D721Med (cell line): Measurements from ENCODE around the gene ZW10.

ENCODE experiments used
- DNase-seq: peaks from one replicate; pipeline ENCODE4 v3.0.0; 2011; ENCODE audit warnings: low spot score; ENCODE audit not compliant: insufficient read length
- FAIRE-seq: peaks from 2 replicates; lab custom pipeline; 2011; peaks lifted over from hg19 to GRCh38; lab: Jason Lieb, UNC
- CTCF ChIP-seq: IDR thresholded peaks from 2 replicates; pipeline ENCODE4 v1.5.1; 2012; ENCODE audit warnings: mild to moderate bottlenecking, control low read depth; ENCODE audit not compliant: insufficient read depth; ENCODE audit errors: missing control alignments

Gene ZW10

GRCh38 chr11:113697756-113698407 lies 75.6 kb downstream of the ZW10 start:
- no peak for TF ChIP-seq CTCF
- no peak for DNase-seq
- FAIRE-seq: no peak

GRCh38 chr11:113697111-113697510 lies 76.4 kb downstream of the ZW10 start:
- no peak for FAIRE-seq
- no peak for TF ChIP-seq CTCF
- DNase-seq: no peak

GRCh38 chr11:113695207-113695606 lies 78.3 kb downstream of the ZW10 start:
- DNase-seq (no peak), FAIRE-seq (no peak)
- no peak for TF ChIP-seq CTCF

DNA sequence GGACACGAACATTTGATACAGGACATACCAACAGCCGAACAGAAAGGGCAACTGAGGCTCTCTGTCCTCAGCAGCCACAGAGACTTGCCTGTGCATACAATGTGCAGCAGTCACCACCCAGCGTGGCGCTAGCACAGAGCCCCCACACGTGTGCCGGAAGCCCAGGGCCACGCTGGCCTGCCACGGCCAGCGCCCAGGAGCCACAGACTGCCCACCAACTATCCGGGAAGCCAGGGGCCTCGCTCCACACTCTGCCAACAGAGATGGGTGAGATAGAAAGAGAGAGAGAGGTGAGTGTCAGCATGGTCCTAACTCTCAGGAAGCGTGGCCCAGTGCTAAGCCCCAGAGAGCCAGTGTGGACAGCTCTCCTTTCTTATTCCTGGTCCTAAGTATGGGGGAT lies 79.1 kb downstream of the ZW10 start:
- DNase-seq (no peak), FAIRE-seq (no peak)
- no peak for TF ChIP-seq CTCF

DNA sequence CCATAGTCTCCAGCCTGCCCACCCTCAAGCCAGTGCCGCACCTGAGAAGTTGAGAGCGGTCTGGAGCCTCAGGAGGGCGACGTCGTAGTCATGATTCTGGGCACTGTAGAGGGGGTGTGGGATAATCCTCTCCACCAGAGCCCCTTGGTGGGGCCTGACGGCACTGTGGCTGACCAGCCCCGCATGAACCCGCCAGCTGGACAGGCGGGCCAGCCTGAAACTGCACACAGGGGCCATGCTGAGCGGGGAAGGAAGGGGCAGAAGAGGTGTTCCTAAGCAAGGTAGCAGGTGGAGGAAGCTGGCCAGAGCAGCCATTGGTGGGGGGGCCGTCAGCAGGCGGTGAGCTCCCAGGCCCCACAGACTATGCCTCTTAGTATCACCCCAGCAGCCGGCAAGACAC lies 80.5 kb downstream of the ZW10 start:
- FAIRE-seq (no peak), DNase-seq (no peak)
- TF ChIP-seq CTCF: no peak

GRCh38 chr11:113690619-113691569 lies 82.6 kb downstream of the ZW10 start:
- FAIRE-seq: no peak
- DNase-seq: peak; percentile 41
- TF ChIP-seq CTCF: peak; percentile 45
